ENCODE measurements around the gene DYNC1LI1.

DYNC1LI1 gene

GRCh38 chr3:32607522-32607921, 36.9 kb upstream of the DYNC1LI1 start:
- TF ChIP-seq CTCF (IDR thresholded peaks at IDR 0.05; ENCODE audit: low read depth, low read length, missing control alignments): no peak
- no peak overlapping the region for H3K4me3 ChIP-seq (ENCODE audit: low read depth, low read length)
- no peak for DNase-seq (ENCODE audit: low read depth)

- DNase-seq (ENCODE audit: low read depth): no peak
- H3K4me3 ChIP-seq (ENCODE audit: low read depth, low read length): no peak overlapping the region
- no peak for TF ChIP-seq CTCF (IDR thresholded peaks at IDR 0.05; ENCODE audit: low read depth, low read length, missing control alignments)
These were observed 36.3 kb upstream of the DYNC1LI1 start for GRCh38 chr3:32606960-32607359.

DNA sequence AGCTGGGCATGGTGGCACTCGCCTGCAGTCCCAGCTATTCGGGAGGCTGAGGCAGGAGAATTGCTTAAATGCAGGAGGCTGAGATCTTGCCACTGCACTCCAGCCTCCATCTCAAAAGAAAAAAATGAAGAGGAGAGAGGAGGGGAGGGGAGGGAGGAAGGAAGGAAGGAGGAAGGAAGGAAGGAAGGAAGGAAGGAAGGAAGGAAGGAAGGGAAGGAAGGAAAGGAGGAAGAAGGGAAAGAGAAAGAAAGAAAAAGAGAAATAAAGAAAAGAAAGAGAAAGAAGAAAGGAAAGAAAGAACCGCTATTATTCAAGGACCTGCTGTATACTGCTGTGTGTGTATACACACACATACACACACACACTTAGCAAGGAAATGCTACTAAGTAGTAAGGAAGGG, 35.6 kb upstream of the DYNC1LI1 start:
- no peak for TF ChIP-seq CTCF (IDR thresholded peaks at IDR 0.05; ENCODE audit: low read depth, low read length, missing control alignments)
- no peak for DNase-seq (ENCODE audit: low read depth)
- no peak overlapping the region for H3K4me3 ChIP-seq (ENCODE audit: low read depth, low read length)

- TF ChIP-seq CTCF (IDR thresholded peaks at IDR 0.05; ENCODE audit: low read depth, low read length, missing control alignments): no peak
- no peak overlapping the region for H3K4me3 ChIP-seq (ENCODE audit: low read depth, low read length)
- DNase-seq (ENCODE audit: low read depth): no peak
These were observed 32.4 kb upstream of the DYNC1LI1 start for GRCh38 chr3:32603064-32603463.

DNA sequence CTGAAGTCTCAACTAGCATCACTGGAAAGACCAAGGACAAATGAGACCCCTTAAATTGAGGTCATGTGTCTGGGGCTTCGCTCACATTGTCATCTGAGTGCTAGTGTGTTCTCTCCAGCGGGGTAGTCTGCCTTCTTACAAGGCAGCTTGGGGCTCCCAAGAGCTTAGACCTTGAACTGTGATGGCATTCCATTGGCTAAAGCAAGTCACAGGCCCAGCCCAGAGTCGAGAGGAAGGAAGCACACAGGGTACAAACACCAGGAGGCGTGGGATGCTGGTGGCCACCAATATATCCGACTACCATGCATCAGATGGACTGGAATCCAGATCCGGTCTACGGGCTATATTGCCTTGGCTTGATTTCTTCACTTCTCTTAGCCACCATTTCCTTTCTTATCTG, 31.5 kb upstream of the DYNC1LI1 start:
- no peak for TF ChIP-seq CTCF (IDR thresholded peaks at IDR 0.05; ENCODE audit: low read depth, low read length, missing control alignments)
- no peak overlapping the region for H3K4me3 ChIP-seq (ENCODE audit: low read depth, low read length)
- DNase-seq (ENCODE audit: low read depth): no peak

- DNase-seq (ENCODE audit: low read depth): no peak
- no peak overlapping the region for H3K4me3 ChIP-seq (ENCODE audit: low read depth, low read length)
- TF ChIP-seq CTCF (IDR thresholded peaks at IDR 0.05; ENCODE audit: low read depth, low read length, missing control alignments): no peak
These were observed 31.1 kb upstream of the DYNC1LI1 start for GRCh38 chr3:32601722-32602121.

DNA sequence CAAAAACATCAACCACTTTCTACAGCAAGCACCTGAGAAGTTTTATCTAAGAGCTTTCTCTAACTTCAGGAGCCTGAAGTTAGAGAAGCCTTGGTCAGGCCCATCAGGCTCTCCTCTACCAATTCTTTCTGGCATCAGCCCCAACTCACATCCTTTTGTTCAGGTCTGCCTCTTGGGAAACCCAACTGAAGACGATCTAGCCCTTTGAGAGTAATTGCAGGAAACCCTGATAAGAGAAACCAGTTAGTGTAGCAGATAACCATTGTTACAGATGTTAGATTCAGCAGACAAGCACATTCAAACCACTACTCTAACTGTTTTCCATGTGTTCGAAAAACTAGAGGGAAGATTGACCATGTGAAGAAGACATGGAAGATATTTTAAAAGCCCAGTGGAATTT, 27.0 kb upstream of the DYNC1LI1 start:
- H3K4me3 ChIP-seq (ENCODE audit: low read depth, low read length): no peak overlapping the region
- no peak for DNase-seq (ENCODE audit: low read depth)
- no peak for TF ChIP-seq CTCF (IDR thresholded peaks at IDR 0.05; ENCODE audit: low read depth, low read length, missing control alignments)

Data from GM12864 (cell line).